ENCODE data around the gene IQCM. TPM values are rescaled to one million over a fixed set of nuclear protein-coding genes. Genes with fewer than 3 reads are reported as not detected.

The IQCM gene
- polyA plus RNA-seq, 1 of the 3 experiments (the other 2 are of a cell fraction): not detected

DNA sequence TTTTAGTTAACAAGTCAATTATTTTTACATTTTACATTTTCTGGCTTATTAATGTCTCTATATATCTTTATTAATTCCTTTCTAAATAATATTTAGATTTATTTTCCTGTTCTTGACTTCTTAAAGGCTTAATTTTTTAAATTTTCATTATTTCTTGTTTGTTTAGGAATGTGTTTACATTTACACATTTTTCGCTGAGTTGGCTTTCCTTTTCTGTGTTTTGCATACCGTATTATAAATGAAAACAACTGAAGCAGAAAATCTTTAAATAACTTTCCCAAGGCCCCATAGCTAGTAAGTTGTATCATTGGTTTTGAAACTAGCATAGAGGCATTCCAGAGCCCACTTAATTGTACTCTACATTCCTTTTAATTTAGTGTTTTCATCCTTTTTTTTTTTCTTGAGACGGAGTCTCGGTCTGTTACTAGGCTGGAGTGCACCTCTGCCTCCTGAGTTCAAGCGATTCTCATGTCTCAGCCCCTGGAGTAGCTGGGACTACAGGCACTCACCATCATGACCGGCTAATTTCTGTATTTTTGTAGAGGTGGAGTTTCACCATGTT is 261.6 kb downstream of the IQCM start:
- no peak overlapping the region for H3K4me2 ChIP-seq
- no peaks in the 10 kb centered on the region for H3K9me2 ChIP-seq
- no peaks in the 10 kb centered on the region for H3K79me2 ChIP-seq (ENCODE audit: insufficient read depth)
- no peaks in the 10 kb centered on the region for H4K20me1 ChIP-seq (ENCODE audit: insufficient read depth)
- H3K27ac ChIP-seq (ENCODE audit: low read depth in 2 of 2, low read length in 1 of 2): no peak overlapping the region
- TF ChIP-seq EP300 (IDR thresholded peaks at IDR 0.05; ENCODE audit: borderline replicate concordance in 1 of 2, low read depth in 1 of 2, low read length in 1 of 2) (no peak), FOSL2 (IDR thresholded peaks at IDR 0.05; ENCODE audit: borderline replicate concordance, low read depth) (no peak), MEF2A (IDR thresholded peaks at IDR 0.05; ENCODE audit: borderline replicate concordance, low read depth) (no peak), MAX (IDR thresholded peaks at IDR 0.05; ENCODE audit: low read depth) (no peak), FOXJ3 (CRISPR knock-in tag; IDR thresholded peaks at IDR 0.05) (no peak), NRF1 (IDR thresholded peaks at IDR 0.05; ENCODE audit: low read depth, low read length) (no peak), SMC3 (IDR thresholded peaks at IDR 0.05; ENCODE audit: low read depth, low read length) (no peak), REST (IDR thresholded peaks at IDR 0.05; ENCODE audit: low read depth, low read length) (no peak), USF1 (IDR thresholded peaks at IDR 0.05; ENCODE audit: borderline replicate concordance, low read depth) (no peak), RAD21 (IDR thresholded peaks at IDR 0.05; ENCODE audit: low read length) (no peak)
- TF ChIP-seq, protein P1, sequence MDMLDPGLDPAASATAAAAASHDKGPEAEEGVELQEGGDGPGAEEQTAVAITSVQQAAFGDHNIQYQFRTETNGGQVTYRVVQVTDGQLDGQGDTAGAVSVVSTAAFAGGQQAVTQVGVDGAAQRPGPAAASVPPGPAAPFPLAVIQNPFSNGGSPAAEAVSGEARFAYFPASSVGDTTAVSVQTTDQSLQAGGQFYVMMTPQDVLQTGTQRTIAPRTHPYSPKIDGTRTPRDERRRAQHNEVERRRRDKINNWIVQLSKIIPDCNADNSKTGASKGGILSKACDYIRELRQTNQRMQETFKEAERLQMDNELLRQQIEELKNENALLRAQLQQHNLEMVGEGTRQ (IDR thresholded peaks at IDR 0.05; ENCODE audit: borderline replicate concordance, low read depth, low read length): no peak
- H3K9ac ChIP-seq: no peak overlapping the region
- H3K9me3 ChIP-seq: no peaks in the 10 kb centered on the region
- no peak overlapping the region for H2AFZ ChIP-seq (ENCODE audit: low read depth)
- ChIA-PET POLR2A (no interaction called here), CTCF (no interaction called here)
- H3K4me3 ChIP-seq (ENCODE audit: low read depth in 2 of 2, low read length in 1 of 2): no peak overlapping the region
- no peaks in the 10 kb centered on the region for H3F3A ChIP-seq (replicated peaks; ENCODE audit: insufficient read depth)
- H3K27me3 ChIP-seq (ENCODE audit: insufficient read depth): no peaks in the 10 kb centered on the region
- no peaks in the 10 kb centered on the region for H3K36me3 ChIP-seq (replicated peaks in 1 of 2; ENCODE audit: control insufficient read depth in 1 of 2, insufficient read depth in 2 of 2, low read length in 1 of 2)
- peaks cover 0 to 9% of the 10 kb centered on the region in 2 experiments; a peak in 1 of 4 replicates for H3K4me1 ChIP-seq (ENCODE audit: control insufficient read depth in 1 of 2, insufficient read depth in 2 of 2, low read depth in 1 of 2, low read length in 1 of 2)
- no peak for DNase-seq
- 5% methylated on average over 6 of the region's 6 CpGs for WGBS (ENCODE audit: low lambda C conversion rate)

- Histone ChIP-seq H3K27me3 (ENCODE audit: insufficient read depth) (no peaks in the 10 kb centered on the region), H3F3A (replicated peaks; ENCODE audit: insufficient read depth) (no peaks in the 10 kb centered on the region), H3K9ac (no peak overlapping the region), H3K9me2 (no peaks in the 10 kb centered on the region), H3K27ac (ENCODE audit: low read depth in 2 of 2, low read length in 1 of 2) (no peak overlapping the region), H4K20me1 (ENCODE audit: insufficient read depth) (no peaks in the 10 kb centered on the region), H2AFZ (ENCODE audit: low read depth) (no peak overlapping the region), H3K9me3 (no peaks in the 10 kb centered on the region), H3K4me2 (no peak overlapping the region), H3K4me1 (ENCODE audit: control insufficient read depth in 1 of 2, insufficient read depth in 2 of 2, low read depth in 1 of 2, low read length in 1 of 2) (peaks cover 0 to 9% of the 10 kb centered on the region in 2 experiments; a peak in 1 of 4 replicates), H3K4me3 (ENCODE audit: low read depth in 2 of 2, low read length in 1 of 2) (no peak overlapping the region), H3K79me2 (ENCODE audit: insufficient read depth) (no peaks in the 10 kb centered on the region), H3K36me3 (replicated peaks in 1 of 2; ENCODE audit: control insufficient read depth in 1 of 2, insufficient read depth in 2 of 2, low read length in 1 of 2) (no peaks in the 10 kb centered on the region)
- ChIA-PET POLR2A (no interaction called here), CTCF (no interaction called here)
- TF ChIP-seq MAX (IDR thresholded peaks at IDR 0.05; ENCODE audit: low read depth): no peak
- TF ChIP-seq, protein P2, sequence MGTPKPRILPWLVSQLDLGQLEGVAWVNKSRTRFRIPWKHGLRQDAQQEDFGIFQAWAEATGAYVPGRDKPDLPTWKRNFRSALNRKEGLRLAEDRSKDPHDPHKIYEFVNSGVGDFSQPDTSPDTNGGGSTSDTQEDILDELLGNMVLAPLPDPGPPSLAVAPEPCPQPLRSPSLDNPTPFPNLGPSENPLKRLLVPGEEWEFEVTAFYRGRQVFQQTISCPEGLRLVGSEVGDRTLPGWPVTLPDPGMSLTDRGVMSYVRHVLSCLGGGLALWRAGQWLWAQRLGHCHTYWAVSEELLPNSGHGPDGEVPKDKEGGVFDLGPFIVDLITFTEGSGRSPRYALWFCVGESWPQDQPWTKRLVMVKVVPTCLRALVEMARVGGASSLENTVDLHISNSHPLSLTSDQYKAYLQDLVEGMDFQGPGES (IDR thresholded peaks at IDR 0.05; ENCODE audit: low read depth, low read length): no peak
- DNase-seq: no peak
Measured at GRCh38 chr4:149552601-149553000, 263.0 kb downstream of the IQCM start.

Measured in SK-N-SH (cell line).